Spleen (tissue), 11 donors: Measurements from ENCODE around the gene THSD4. TPM values are rescaled to one million over a fixed set of nuclear protein-coding genes. Genes with fewer than 3 reads are reported as not detected.

ENCODE experiments used
- DNase-seq: peaks from one replicate; pipeline ENCODE4 v3.0.0-alpha.2; 2020
- H3K27ac ChIP-seq, 8 donors: fragments of 200-600 bp; sonication (generic) in 7 of 8; 1 replicate in 4 of 8; 2 replicates in 4 of 8; pipeline versions ENCODE4 v1.5.0 to v1.8.0; 2016 to 2021; ENCODE audit warnings: inconsistent platforms in 4 of 8, mild to moderate bottlenecking in 4 of 8, moderate library complexity in 1 of 8
- H3K27me3 ChIP-seq, 7 donors: fragments of 200-600 bp; sonication (generic) in 6 of 7; replicated peaks in 1 of 7; 1 replicate in 4 of 7; 2 replicates in 3 of 7; pipeline versions ENCODE4 v1.5.0 to v1.8.0; 2016 to 2021; ENCODE audit warnings: inconsistent platforms in 3 of 7, mild to moderate bottlenecking in 1 of 7
- H3K36me3 ChIP-seq, 6 donors: fragments of 200-600 bp; sonication (generic) in 5 of 6; 1 replicate in 4 of 6; 2 replicates in 2 of 6; pipeline versions ENCODE4 v1.5.0 to v1.8.0; 2016 to 2021; ENCODE audit warnings: inconsistent platforms in 2 of 6
- H3K4me1 ChIP-seq, 6 donors: fragments of 200-600 bp; sonication (generic) in 5 of 6; 1 replicate in 3 of 6; 2 replicates in 3 of 6; pipeline versions ENCODE4 v1.5.0 to v1.8.0; 2016 to 2021; ENCODE audit warnings: inconsistent platforms in 3 of 6
- H3K4me3 ChIP-seq, 8 donors: fragments of 200-600 bp; sonication (generic) in 7 of 8; 1 replicate in 4 of 8; 2 replicates in 4 of 8; pipeline versions ENCODE4 v1.5.0 to v1.8.0; 2016 to 2021; ENCODE audit warnings: inconsistent platforms in 4 of 8, mild to moderate bottlenecking in 4 of 8, moderate library complexity in 2 of 8
- H3K9me3 ChIP-seq, 8 donors: fragments of 200-600 bp; sonication (generic) in 7 of 8; 1 replicate in 4 of 8; 2 replicates in 4 of 8; pipeline versions ENCODE4 v1.5.0 to v1.8.0; 2016 to 2021; ENCODE audit warnings: inconsistent platforms in 4 of 8
- CTCF ChIP-seq, 11 experiments: fragments of 200-600 bp in 7 of 11; fragments of 450-650 bp in 4 of 11; sonication (generic) in 4 of 11; IDR thresholded peaks in 8 of 11; conservative IDR thresholded peaks in 3 of 11; 1 replicate in 7 of 11; 2 replicates in 4 of 11; pipeline versions ENCODE4 v1.4.0 to v1.8.0; 2016 to 2021; ENCODE audit warnings: antibody characterized with exemption in 11 of 11, inconsistent platforms in 4 of 11, mild to moderate bottlenecking in 1 of 11
- POLR2A ChIP-seq, 3 donors: fragments of 450-650 bp; IDR thresholded peaks; one replicate each; pipeline ENCODE4 v1.5.1; 2017; ENCODE audit warnings: antibody characterized with exemption in 3 of 3, mild to moderate bottlenecking in 1 of 3
- POLR2AphosphoS5 ChIP-seq, 3 donors: sonication (generic); formaldehyde crosslinking; IDR thresholded peaks; one replicate each; pipeline ENCODE4 v1.5.1; 2017; ENCODE audit warnings: antibody characterized with exemption in 3 of 3
- WGBS, 5 donors: extraction: QIAGEN DNeasy Blood & Tissue Kit in 3 of 5; methylation state at CpG; one replicate each; pipeline versions ENCODE4 v1.1.5 to v1.1.7; 2013 to 2018; 5-methylcytosine and 5-hydroxymethylcytosine counted together
- intact Hi-C: fragments of 100-400 bp; cut with DNase I; formaldehyde crosslinking; loops from one replicate; pipeline ENCODE4 v1.15.0; 2023; ENCODE audit warnings: low total_unique reads
- polyA plus RNA-seq, 3 donors: library from polyadenylated mRNA; stranded (reverse); fragments of 200-250 nt; gene quantifications; one replicate each; pipeline ENCODE4 v1.2.1, GENCODE V29; 2013
- total RNA-seq, 7 donors: library from RNA; depleted of rRNA in 3 of 7; stranded (reverse); fragments of >200 nt in 3 of 7; fragmentation: NEBNext Ultra II Directional in 4 of 7; extraction: Animal tissue kit (Norgen Biotek cat#: 25700) in 4 of 7; gene quantifications; one replicate each; pipeline versions ENCODE4 v1.1.0 to v1.2.1, GENCODE V29; 2016 to 2021
- donor health status: healthy with polysubstance abuse.
- donor health status: DM: no; HTN: no; CAD: no; lungs with moderate emphysema.
- donor health status: DM: no; HTN: no; CAD: no.
- donor health status: Bipolar disorder and iron deficiency.
- donor health status: healthy.
- donor health status: DM: no; HTN: no; CAD: no.
- donor health status: DM: yes; HTN: yes; CAD: no.

THSD4 gene
- total and polyA plus RNA-seq, 10 donors = 0.29 to 11.3 (median 3.4) TPM

DNA sequence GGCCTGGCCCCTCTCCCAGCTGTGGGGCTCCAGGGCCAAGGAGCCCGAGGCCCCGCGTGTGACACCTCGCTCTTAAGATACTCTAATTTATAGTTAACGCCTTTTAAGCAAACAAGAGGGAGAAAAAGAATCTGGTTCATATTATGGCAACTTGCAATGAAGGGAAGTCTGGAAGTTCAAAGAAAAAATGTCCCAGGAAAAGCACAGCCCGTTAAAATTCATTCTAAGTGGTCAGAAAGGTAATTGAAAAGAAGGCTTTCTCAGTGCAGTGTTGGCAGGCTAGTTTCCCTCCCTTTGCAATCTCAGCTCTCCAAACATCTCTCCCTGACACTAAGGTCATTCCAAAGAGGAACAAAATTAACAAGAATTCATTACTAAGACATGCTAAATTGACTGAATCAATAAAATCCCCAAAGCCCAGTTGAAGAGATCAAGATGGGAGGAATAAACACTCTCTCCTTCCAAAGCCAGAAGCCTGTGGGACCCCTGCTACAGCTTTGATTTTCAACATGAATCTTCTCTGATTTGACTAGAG, 339.3 kb downstream of the THSD4 start:
- WGBS, 5 donors = 82 to 86% (median 85%) methylated on average over 6 of the region's 6 CpGs
- H3K36me3 ChIP-seq = no peaks in the 10 kb centered on the region
- no peak for DNase-seq
- TF ChIP-seq POLR2AphosphoS5 (IDR thresholded peaks at IDR 0.05) (no peak), CTCF (IDR thresholded peaks at IDR 0.05 in 8 of 11, conservative IDR thresholded peaks at IDR 0.05 in 3 of 11) (no peak), POLR2A (IDR thresholded peaks at IDR 0.05) (no peak)
- no peak overlapping the region for H3K4me3 ChIP-seq
- intact Hi-C loops = no loop called here
- peaks cover 0 to 4% (median 0%) of the 10 kb centered on the region in 7 donors for H3K27me3 ChIP-seq
- H3K9me3 ChIP-seq = no peaks in the 10 kb centered on the region
- no peak overlapping the region for H3K27ac ChIP-seq
- H3K4me1 ChIP-seq = no peaks in the 10 kb centered on the region

GRCh38 chr15:71455107-71455506, 339.8 kb downstream of the THSD4 start:
- 72 to 90% (median 84%) methylated on average over 3 of the region's 3 CpGs for WGBS, 5 donors
- H3K27ac ChIP-seq = no peak overlapping the region
- H3K27me3 ChIP-seq = peaks cover 0 to 4% (median 0%) of the 10 kb centered on the region in 7 donors
- TF ChIP-seq CTCF (IDR thresholded peaks at IDR 0.05 in 8 of 11, conservative IDR thresholded peaks at IDR 0.05 in 3 of 11) = no peak
- TF ChIP-seq POLR2A (IDR thresholded peaks at IDR 0.05) = no peak
- TF ChIP-seq POLR2AphosphoS5 (IDR thresholded peaks at IDR 0.05) = no peak
- H3K4me3 ChIP-seq = no peak overlapping the region
- DNase-seq = no peak
- H3K4me1 ChIP-seq = no peaks in the 10 kb centered on the region
- no peaks in the 10 kb centered on the region for H3K36me3 ChIP-seq
- intact Hi-C loops = no loop called here
- no peaks in the 10 kb centered on the region for H3K9me3 ChIP-seq

GRCh38 chr15:71455878-71456277, 340.6 kb downstream of the THSD4 start:
- no peaks in the 10 kb centered on the region for H3K4me1 ChIP-seq
- no peak overlapping the region for H3K4me3 ChIP-seq
- 65 to 73% (median 72%) methylated on average over 5 of the region's 5 CpGs for WGBS, 5 donors
- H3K36me3 ChIP-seq = no peaks in the 10 kb centered on the region
- peaks cover 0 to 4% (median 0%) of the 10 kb centered on the region in 7 donors for H3K27me3 ChIP-seq
- H3K9me3 ChIP-seq = no peaks in the 10 kb centered on the region
- H3K27ac ChIP-seq = no peak overlapping the region
- intact Hi-C loops = no loop called here
- no peak for DNase-seq
- no peak for TF ChIP-seq POLR2A (IDR thresholded peaks at IDR 0.05)
- no peak for TF ChIP-seq POLR2AphosphoS5 (IDR thresholded peaks at IDR 0.05)

DNA sequence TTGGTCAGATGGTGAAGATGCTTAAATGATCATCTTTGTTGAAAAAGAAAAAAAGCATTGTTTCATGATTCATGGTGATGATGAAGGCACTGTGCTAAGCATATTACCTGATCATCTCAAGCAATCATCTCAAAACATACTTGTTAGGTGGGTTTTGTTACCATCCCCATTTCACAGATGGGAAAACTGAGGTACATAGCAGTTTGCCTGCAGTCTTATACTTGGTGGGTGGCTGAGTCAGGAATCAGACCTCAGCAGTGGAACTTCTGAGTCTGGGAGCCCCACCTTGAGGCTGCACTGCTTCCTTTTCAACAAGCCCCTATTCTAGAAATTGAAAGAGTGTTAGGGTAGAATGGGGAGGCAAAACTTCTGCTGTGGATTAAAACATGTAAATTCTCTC, 341.1 kb downstream of the THSD4 start:
- no peak for DNase-seq
- intact Hi-C loops = no loop called here

More for the DNA sequence above, 341.1 kb downstream of the THSD4 start:
- no peaks in the 10 kb centered on the region for H3K4me1 ChIP-seq
- peaks cover 0 to 4% (median 0%) of the 10 kb centered on the region in 7 donors for H3K27me3 ChIP-seq
- TF ChIP-seq POLR2AphosphoS5 (IDR thresholded peaks at IDR 0.05) (no peak), POLR2A (IDR thresholded peaks at IDR 0.05) (no peak), CTCF (IDR thresholded peaks at IDR 0.05 in 8 of 11, conservative IDR thresholded peaks at IDR 0.05 in 3 of 11) (no peak)
- no peaks in the 10 kb centered on the region for H3K36me3 ChIP-seq
- no peaks in the 10 kb centered on the region for H3K9me3 ChIP-seq
- H3K27ac ChIP-seq = no peak overlapping the region
- no peak overlapping the region for H3K4me3 ChIP-seq
